ENCODE data around the gene GDA.

Gene GDA

GRCh38 chr9:72203205-72203803, 54.1 kb downstream of the GDA start:
- no peak for TF ChIP-seq TAF1 (IDR thresholded peaks at IDR 0.05; ENCODE audit: borderline replicate concordance, insufficient read depth, low read length)

DNA sequence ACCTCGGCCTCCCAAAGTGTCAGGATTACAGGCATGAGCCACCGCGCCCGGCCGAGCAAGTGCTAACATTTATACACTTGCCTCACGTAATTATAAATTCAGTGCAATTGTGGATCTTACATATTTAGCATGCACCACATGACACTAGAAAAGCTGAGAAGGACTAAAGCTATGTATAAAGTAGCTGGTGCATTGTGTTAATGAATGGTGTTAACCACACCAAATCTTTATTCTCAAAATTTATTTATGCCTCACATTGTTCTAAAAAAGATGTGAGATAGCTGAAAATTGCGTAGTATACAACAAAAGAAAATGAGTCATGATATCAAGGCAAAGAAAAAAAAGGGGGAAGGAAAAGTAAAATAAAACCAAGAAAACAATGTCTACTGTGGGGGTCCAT, 54.8 kb downstream of the GDA start:
- TF ChIP-seq POLR2AphosphoS5 (IDR thresholded peaks at IDR 0.05; ENCODE audit: low read depth, low read length) = no peak
- no peak for TF ChIP-seq TAF1 (IDR thresholded peaks at IDR 0.05; ENCODE audit: borderline replicate concordance, insufficient read depth, low read length)
- no peak for TF ChIP-seq FOXP2 (optimal IDR thresholded peaks at IDR 0.05; ENCODE audit: borderline replicate concordance, extremely low read depth, extremely low read length, insufficient read depth)

DNA sequence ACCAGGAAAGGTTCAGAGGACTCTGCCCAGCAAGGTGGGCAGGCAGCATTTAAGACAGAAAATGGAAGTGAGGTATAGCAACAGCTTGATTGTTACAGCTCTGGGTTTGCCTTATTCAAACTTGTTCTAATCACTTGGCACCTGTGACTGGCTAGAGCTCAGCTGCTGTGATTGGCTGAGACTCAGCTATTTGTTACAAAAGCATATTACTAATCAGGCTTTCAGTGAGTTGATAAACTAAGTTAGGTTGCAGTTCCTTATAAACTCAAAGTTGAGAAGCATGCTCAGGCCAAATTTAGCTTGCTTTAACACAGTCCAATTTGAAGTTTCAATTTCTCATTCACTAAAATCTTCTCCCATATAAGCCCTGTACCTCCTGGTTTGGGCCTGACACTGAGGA, 56.3 kb downstream of the GDA start:
- TF ChIP-seq REST (IDR thresholded peaks at IDR 0.05; ENCODE audit: insufficient read depth in 1 of 2, low read depth in 2 of 2, low read length in 2 of 2) (no peak), FOXP2 (optimal IDR thresholded peaks at IDR 0.05; ENCODE audit: borderline replicate concordance, extremely low read depth, extremely low read length, insufficient read depth) (no peak), SIN3A (IDR thresholded peaks at IDR 0.05; ENCODE audit: borderline replicate concordance, insufficient read depth, low read length) (no peak), TAF1 (IDR thresholded peaks at IDR 0.05; ENCODE audit: borderline replicate concordance, insufficient read depth, low read length) (no peak), POLR2AphosphoS5 (IDR thresholded peaks at IDR 0.05; ENCODE audit: low read depth, low read length) (no peak)

- TF ChIP-seq SIN3A (IDR thresholded peaks at IDR 0.05; ENCODE audit: borderline replicate concordance, insufficient read depth, low read length) (no peak), POLR2AphosphoS5 (IDR thresholded peaks at IDR 0.05; ENCODE audit: low read depth, low read length) (no peak), FOXP2 (optimal IDR thresholded peaks at IDR 0.05; ENCODE audit: borderline replicate concordance, extremely low read depth, extremely low read length, insufficient read depth) (no peak), TAF1 (IDR thresholded peaks at IDR 0.05; ENCODE audit: borderline replicate concordance, insufficient read depth, low read length) (no peak), REST (IDR thresholded peaks at IDR 0.05; ENCODE audit: insufficient read depth in 1 of 2, low read depth in 2 of 2, low read length in 2 of 2) (no peak)
Measured at GRCh38 chr9:72207278-72207677, 58.0 kb downstream of the GDA start.

- no peak for TF ChIP-seq SIN3A (IDR thresholded peaks at IDR 0.05; ENCODE audit: borderline replicate concordance, insufficient read depth, low read length)
- no peak for TF ChIP-seq TAF1 (IDR thresholded peaks at IDR 0.05; ENCODE audit: borderline replicate concordance, insufficient read depth, low read length)
- TF ChIP-seq FOXP2 (optimal IDR thresholded peaks at IDR 0.05; ENCODE audit: borderline replicate concordance, extremely low read depth, extremely low read length, insufficient read depth) = no peak
- TF ChIP-seq POLR2AphosphoS5 (IDR thresholded peaks at IDR 0.05; ENCODE audit: low read depth, low read length) = no peak
- TF ChIP-seq REST (IDR thresholded peaks at IDR 0.05; ENCODE audit: insufficient read depth in 1 of 2, low read depth in 2 of 2, low read length in 2 of 2) = no peak
Measured at GRCh38 chr9:72210522-72210921, 61.3 kb downstream of the GDA start.

DNA sequence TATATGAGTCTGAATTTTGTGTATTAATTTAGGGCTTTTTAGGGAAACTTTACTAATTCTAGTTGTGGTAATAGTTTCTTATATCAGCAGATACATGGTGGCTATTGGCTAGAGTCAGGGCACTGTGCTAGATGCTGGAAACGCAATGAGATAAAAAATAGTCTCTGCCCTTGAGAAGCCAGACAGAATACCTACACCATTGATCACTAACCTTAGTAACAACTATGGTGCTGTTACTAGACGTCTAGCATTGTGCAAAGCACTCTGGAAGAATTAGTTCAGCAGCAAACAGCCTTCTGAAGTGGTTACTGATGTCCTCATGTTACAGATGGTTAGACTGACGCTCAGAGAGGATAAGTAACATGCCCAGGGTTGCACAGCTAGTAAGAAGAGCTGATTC, 61.8 kb downstream of the GDA start:
- no peak for TF ChIP-seq TAF1 (IDR thresholded peaks at IDR 0.05; ENCODE audit: borderline replicate concordance, insufficient read depth, low read length)

GRCh38 chr9:72213906-72214305, 64.7 kb downstream of the GDA start:
- TF ChIP-seq TAF1 (IDR thresholded peaks at IDR 0.05; ENCODE audit: borderline replicate concordance, insufficient read depth, low read length) (no peak), SIN3A (IDR thresholded peaks at IDR 0.05; ENCODE audit: borderline replicate concordance, insufficient read depth, low read length) (no peak)

Measured in PFSK-1 (cell line).